SK-N-SH treated with all-trans-retinoic acid at 6 μM for 48 hours (cell line): ENCODE results near the gene SLC25A22.

Source experiments
- ATAC-seq: fragments of 200-7000 bp; cut with Tn5 transposase; 3 replicates; pipeline ENCODE4 v1.9.1; 2020; ENCODE audit warnings: mild to moderate bottlenecking, moderate library complexity
- BACH2 ChIP-seq: fragments of 250-450 bp; sonication (Bioruptor Pico); IDR thresholded peaks from 2 replicates; pipeline ENCODE4 v1.9.0; 2021; ENCODE audit warnings: mild to moderate bottlenecking, borderline replicate concordance
- CSDC2 ChIP-seq: fragments of 250-450 bp; sonication (Bioruptor Pico); IDR thresholded peaks from 2 replicates; pipeline ENCODE4 v1.5.0; 2020; ENCODE audit warnings: mild to moderate bottlenecking, moderate library complexity
- ESRRG ChIP-seq: fragments of 250-450 bp; sonication (Bioruptor Pico); IDR thresholded peaks from 2 replicates; pipeline ENCODE4 v1.6.1; 2021; ENCODE audit warnings: mild to moderate bottlenecking
- GLIS3 ChIP-seq: fragments of 250-450 bp; sonication (Bioruptor Pico); IDR thresholded peaks from 2 replicates; pipeline ENCODE4 v1.5.0; 2020; ENCODE audit warnings: mild to moderate bottlenecking, moderate library complexity
- ISL1 ChIP-seq: fragments of 250-450 bp; sonication (Bioruptor Pico); IDR thresholded peaks from 2 replicates; pipeline ENCODE4 v2.1.2; 2022; ENCODE audit warnings: mild to moderate bottlenecking, moderate library complexity
- OSR1 ChIP-seq: fragments of 250-450 bp; sonication (Bioruptor Pico); IDR thresholded peaks from 2 replicates; pipeline ENCODE4 v1.8.0; 2022; ENCODE audit warnings: moderate library complexity, mild to moderate bottlenecking, inconsistent platforms
- PPARA ChIP-seq: fragments of 250-450 bp; sonication (Bioruptor Pico); IDR thresholded peaks from 2 replicates; pipeline ENCODE4 v1.5.0; 2020; ENCODE audit warnings: mild to moderate bottlenecking, borderline replicate concordance
- RARB ChIP-seq: fragments of 250-450 bp; sonication (Bioruptor Pico); IDR thresholded peaks from 2 replicates; pipeline ENCODE4 v1.8.0; 2021; ENCODE audit warnings: mild to moderate bottlenecking, moderate library complexity
- SNAI2 ChIP-seq: fragments of 250-450 bp; sonication (Bioruptor Pico); IDR thresholded peaks from 2 replicates; pipeline ENCODE4 v1.5.0; 2020; ENCODE audit warnings: mild to moderate bottlenecking, moderate library complexity
- TCF4 ChIP-seq: fragments of 250-450 bp; sonication (Bioruptor Pico); IDR thresholded peaks from 2 replicates; pipeline ENCODE4 v1.8.0; 2021; ENCODE audit warnings: mild to moderate bottlenecking, moderate library complexity, borderline replicate concordance
- ZC3H10 ChIP-seq: fragments of 250-450 bp; sonication (Bioruptor Pico); IDR thresholded peaks from 2 replicates; pipeline ENCODE4 v1.5.1; 2021; ENCODE audit warnings: mild to moderate bottlenecking, moderate library complexity
- ZFP30 ChIP-seq: fragments of 450-650 bp; formaldehyde crosslinking; IDR thresholded peaks from 2 replicates; pipeline ENCODE4 v1.5.0; 2022; ENCODE audit warnings: mild to moderate bottlenecking, moderate library complexity
- ZNF565 ChIP-seq: fragments of 450-650 bp; formaldehyde crosslinking; conservative IDR thresholded peaks from 2 replicates; pipeline ENCODE4 v1.5.0; 2020; ENCODE audit warnings: low read depth, mild to moderate bottlenecking, moderate library complexity
- TF ChIP-seq, protein P1 (sequence below): fragments of 250-450 bp; sonication (Bioruptor Pico); IDR thresholded peaks from 2 replicates; pipeline ENCODE4 v1.5.0; 2020; ENCODE audit warnings: mild to moderate bottlenecking, moderate library complexity
- TF ChIP-seq, protein P2 (sequence below): fragments of 250-450 bp; sonication (Bioruptor Pico); IDR thresholded peaks from 2 replicates; pipeline ENCODE4 v1.5.1; 2020; ENCODE audit warnings: low read depth, mild to moderate bottlenecking, moderate library complexity
- TF ChIP-seq, protein P3 (sequence below): fragments of 250-450 bp; sonication (Bioruptor Pico); IDR thresholded peaks from 2 replicates; pipeline ENCODE4 v1.5.1; 2021; ENCODE audit warnings: mild to moderate bottlenecking, moderate library complexity
- TF ChIP-seq, protein P4 (sequence below): fragments of 250-450 bp; sonication (Bioruptor Pico); IDR thresholded peaks from 2 replicates; pipeline ENCODE4 v1.8.0; 2020; ENCODE audit warnings: mild to moderate bottlenecking, moderate library complexity, borderline replicate concordance

Gene SLC25A22

DNA sequence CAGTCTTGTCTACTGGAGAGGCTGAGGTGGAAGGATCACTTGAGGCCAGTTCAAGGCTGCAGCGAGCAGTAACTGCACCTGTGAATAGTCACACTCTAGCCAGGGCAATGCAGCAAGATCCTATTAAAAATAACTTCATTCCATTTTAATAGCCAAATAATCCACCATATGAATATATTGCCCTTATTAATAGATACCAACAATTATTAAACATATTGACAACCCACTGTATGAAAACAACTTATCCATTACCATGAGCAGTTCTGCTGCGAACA lies 31.2 kb downstream of the SLC25A22 start:
- TF ChIP-seq OSR1 = no peak
- TF ChIP-seq GLIS3 (CRISPR knock-in tag) = no peak
- no peak for TF ChIP-seq ISL1 (CRISPR knock-in tag)
- no peak for TF ChIP-seq RARB (CRISPR knock-in tag)
- TF ChIP-seq, protein P1, sequence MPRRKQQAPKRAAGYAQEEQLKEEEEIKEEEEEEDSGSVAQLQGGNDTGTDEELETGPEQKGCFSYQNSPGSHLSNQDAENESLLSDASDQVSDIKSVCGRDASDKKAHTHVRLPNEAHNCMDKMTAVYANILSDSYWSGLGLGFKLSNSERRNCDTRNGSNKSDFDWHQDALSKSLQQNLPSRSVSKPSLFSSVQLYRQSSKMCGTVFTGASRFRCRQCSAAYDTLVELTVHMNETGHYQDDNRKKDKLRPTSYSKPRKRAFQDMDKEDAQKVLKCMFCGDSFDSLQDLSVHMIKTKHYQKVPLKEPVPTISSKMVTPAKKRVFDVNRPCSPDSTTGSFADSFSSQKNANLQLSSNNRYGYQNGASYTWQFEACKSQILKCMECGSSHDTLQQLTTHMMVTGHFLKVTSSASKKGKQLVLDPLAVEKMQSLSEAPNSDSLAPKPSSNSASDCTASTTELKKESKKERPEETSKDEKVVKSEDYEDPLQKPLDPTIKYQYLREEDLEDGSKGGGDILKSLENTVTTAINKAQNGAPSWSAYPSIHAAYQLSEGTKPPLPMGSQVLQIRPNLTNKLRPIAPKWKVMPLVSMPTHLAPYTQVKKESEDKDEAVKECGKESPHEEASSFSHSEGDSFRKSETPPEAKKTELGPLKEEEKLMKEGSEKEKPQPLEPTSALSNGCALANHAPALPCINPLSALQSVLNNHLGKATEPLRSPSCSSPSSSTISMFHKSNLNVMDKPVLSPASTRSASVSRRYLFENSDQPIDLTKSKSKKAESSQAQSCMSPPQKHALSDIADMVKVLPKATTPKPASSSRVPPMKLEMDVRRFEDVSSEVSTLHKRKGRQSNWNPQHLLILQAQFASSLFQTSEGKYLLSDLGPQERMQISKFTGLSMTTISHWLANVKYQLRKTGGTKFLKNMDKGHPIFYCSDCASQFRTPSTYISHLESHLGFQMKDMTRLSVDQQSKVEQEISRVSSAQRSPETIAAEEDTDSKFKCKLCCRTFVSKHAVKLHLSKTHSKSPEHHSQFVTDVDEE (CRISPR knock-in tag) = no peak
- TF ChIP-seq, protein P2, sequence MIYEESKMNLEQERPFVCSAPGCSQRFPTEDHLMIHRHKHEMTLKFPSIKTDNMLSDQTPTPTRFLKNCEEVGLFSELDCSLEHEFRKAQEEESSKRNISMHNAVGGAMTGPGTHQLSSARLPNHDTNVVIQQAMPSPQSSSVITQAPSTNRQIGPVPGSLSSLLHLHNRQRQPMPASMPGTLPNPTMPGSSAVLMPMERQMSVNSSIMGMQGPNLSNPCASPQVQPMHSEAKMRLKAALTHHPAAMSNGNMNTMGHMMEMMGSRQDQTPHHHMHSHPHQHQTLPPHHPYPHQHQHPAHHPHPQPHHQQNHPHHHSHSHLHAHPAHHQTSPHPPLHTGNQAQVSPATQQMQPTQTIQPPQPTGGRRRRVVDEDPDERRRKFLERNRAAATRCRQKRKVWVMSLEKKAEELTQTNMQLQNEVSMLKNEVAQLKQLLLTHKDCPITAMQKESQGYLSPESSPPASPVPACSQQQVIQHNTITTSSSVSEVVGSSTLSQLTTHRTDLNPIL = no peak
- ATAC-seq = no peak

DNA sequence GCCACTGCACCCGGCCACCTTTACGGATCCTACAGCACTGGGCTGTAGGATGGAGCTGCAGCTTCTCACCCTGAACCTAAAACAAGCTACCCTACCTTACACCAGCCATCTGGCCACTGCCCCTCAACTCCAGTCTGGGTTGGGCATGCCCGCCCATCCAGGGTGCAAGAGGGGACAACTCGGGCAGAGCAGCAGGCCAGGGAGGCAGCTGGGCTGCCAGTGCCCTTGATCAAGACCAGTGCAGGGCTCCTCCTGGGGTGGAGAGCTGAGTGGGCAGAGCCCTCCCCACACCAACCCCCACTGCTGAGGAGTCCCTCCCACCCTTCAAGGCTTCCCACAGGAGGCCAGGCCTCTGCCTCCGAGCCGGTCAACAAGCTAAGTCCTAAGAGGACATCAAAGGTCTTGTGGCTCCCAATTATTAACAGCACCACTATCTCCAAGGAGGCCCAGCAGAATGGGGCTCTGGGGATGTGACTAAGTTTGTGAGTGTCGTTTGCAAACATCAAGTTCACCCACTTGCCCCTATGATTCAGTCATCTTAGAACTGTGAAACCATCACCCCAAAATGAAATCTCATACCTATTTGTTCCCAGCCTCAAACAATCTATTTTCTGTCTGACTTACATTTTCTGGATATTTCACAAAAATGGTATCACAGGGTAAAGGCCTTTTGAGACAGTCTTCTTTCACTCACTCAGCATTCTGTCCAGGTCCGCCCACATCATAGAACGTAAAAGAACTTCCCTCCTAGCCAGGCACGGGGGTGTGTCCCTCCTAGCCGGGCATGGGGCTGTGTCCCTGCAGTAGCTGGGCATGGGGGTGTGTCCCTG lies 31.8 kb downstream of the SLC25A22 start:
- ATAC-seq = no peak
- TF ChIP-seq, protein P3, sequence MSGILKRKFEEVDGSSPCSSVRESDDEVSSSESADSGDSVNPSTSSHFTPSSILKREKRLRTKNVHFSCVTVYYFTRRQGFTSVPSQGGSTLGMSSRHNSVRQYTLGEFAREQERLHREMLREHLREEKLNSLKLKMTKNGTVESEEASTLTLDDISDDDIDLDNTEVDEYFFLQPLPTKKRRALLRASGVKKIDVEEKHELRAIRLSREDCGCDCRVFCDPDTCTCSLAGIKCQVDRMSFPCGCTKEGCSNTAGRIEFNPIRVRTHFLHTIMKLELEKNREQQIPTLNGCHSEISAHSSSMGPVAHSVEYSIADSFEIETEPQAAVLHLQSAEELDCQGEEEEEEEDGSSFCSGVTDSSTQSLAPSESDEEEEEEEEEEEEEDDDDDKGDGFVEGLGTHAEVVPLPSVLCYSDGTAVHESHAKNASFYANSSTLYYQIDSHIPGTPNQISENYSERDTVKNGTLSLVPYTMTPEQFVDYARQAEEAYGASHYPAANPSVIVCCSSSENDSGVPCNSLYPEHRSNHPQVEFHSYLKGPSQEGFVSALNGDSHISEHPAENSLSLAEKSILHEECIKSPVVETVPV = no peak
- TF ChIP-seq ZNF565 = no peak
- no peak for TF ChIP-seq TCF4 (CRISPR knock-in tag)
- TF ChIP-seq BACH2 (CRISPR knock-in tag) = no peak
- no peak for TF ChIP-seq ESRRG
- no peak for TF ChIP-seq ZFP30 (CRISPR knock-in tag)
- TF ChIP-seq, protein P4, sequence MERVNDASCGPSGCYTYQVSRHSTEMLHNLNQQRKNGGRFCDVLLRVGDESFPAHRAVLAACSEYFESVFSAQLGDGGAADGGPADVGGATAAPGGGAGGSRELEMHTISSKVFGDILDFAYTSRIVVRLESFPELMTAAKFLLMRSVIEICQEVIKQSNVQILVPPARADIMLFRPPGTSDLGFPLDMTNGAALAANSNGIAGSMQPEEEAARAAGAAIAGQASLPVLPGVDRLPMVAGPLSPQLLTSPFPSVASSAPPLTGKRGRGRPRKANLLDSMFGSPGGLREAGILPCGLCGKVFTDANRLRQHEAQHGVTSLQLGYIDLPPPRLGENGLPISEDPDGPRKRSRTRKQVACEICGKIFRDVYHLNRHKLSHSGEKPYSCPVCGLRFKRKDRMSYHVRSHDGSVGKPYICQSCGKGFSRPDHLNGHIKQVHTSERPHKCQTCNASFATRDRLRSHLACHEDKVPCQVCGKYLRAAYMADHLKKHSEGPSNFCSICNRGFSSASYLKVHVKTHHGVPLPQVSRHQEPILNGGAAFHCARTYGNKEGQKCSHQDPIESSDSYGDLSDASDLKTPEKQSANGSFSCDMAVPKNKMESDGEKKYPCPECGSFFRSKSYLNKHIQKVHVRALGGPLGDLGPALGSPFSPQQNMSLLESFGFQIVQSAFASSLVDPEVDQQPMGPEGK = no peak
- TF ChIP-seq RARB (CRISPR knock-in tag) = no peak
- TF ChIP-seq CSDC2 (CRISPR knock-in tag) = no peak
- no peak for TF ChIP-seq PPARA (CRISPR knock-in tag)
- TF ChIP-seq ZC3H10 (CRISPR knock-in tag) = no peak
- TF ChIP-seq GLIS3 (CRISPR knock-in tag) = no peak

DNA sequence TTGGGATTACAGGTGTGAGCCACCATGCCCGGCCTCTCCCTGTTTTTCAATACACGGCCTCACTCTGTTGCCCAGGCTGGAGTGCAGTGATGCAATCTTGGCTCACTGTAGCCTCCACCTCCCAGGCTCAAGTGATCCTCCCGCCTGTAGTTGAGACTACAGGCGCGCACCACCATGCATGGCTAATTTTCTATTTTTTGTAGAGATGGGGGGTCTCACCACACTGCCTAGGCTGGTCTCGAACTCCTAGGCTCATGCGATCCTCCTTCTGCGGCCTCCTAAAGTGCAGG lies 32.3 kb downstream of the SLC25A22 start:
- no peak for ATAC-seq
- TF ChIP-seq CSDC2 (CRISPR knock-in tag) (no peak), GLIS3 (CRISPR knock-in tag) (no peak), TCF4 (CRISPR knock-in tag) (no peak), SNAI2 (no peak)
- TF ChIP-seq, protein P1 (CRISPR knock-in tag) = no peak
